HUES6 (cell line): ENCODE measurements around the gene COX5A.
A peak's percentile ranks its signal among the peaks of the same experiment; 100 is the strongest.
"Not testable (repeated sequence)": the region's sequence is repeated elsewhere in the genome, so short reads cannot be mapped to it uniquely, and the experiment has no call there.

Experiments used
- H3K27ac ChIP-seq: 2 replicates; pipeline ENCODE4 v1.7.0; 2013; ENCODE audit warnings: low read depth, mild to moderate bottlenecking, low read length, inconsistent platforms
- H3K27me3 ChIP-seq: 2 replicates; pipeline ENCODE4 v1.6.1; 2013; ENCODE audit warnings: low read length; ENCODE audit not compliant: control insufficient read depth, insufficient read depth
- H3K36me3 ChIP-seq: 2 replicates; pipeline ENCODE4 v1.6.1; 2013; ENCODE audit warnings: low read length; ENCODE audit not compliant: control insufficient read depth, insufficient read depth
- H3K4me1 ChIP-seq: 2 replicates; pipeline ENCODE4 v1.6.1; 2013; ENCODE audit warnings: low read length; ENCODE audit not compliant: control insufficient read depth, insufficient read depth
- H3K4me3 ChIP-seq: 2 replicates; pipeline ENCODE4 v1.5.1; 2013; ENCODE audit warnings: low read depth, low read length
- H3K9ac ChIP-seq: one replicate; pipeline ENCODE4 v1.6.1; 2013; ENCODE audit warnings: mild to moderate bottlenecking, low read length
- H3K9me3 ChIP-seq: 2 replicates; pipeline ENCODE4 v1.6.1; 2013; ENCODE audit warnings: low read depth, low read length; ENCODE audit not compliant: control insufficient read depth, insufficient read depth

Gene COX5A

GRCh38 chr15:74888716-74889115 is 49.2 kb downstream of the COX5A start:
- Histone ChIP-seq H3K9ac (no peak overlapping the region), H3K4me3 (peak overlapping the region; percentile 79; the same call in 1 of the 2 replicates), H3K9me3 (no peaks in the 10 kb centered on the region), H3K27me3 (no peaks in the 10 kb centered on the region), H3K36me3 (peaks cover 23% of the 10 kb centered on the region), H3K4me1 (peaks cover 5% of the 10 kb centered on the region; the same call in 1 of the 2 replicates), H3K27ac (no peak overlapping the region)

- not testable (repeated sequence) for H3K4me1 ChIP-seq, H3K27me3 ChIP-seq, H3K27ac ChIP-seq, H3K9me3 ChIP-seq, H3K4me3 ChIP-seq, H3K9ac ChIP-seq
- peaks cover 13% of the 10 kb centered on the region for H3K36me3 ChIP-seq
These were observed 50.2 kb downstream of the COX5A start for GRCh38 chr15:74887537-74888193.

- peaks cover 5% of the 10 kb centered on the region; the same call in 1 of the 2 replicates for H3K4me1 ChIP-seq
- no peaks in the 10 kb centered on the region for H3K27me3 ChIP-seq
- H3K9me3 ChIP-seq, result peaks cover 8% of the 10 kb centered on the region; the same call in 1 of the 2 replicates
- no peak overlapping the region for H3K9ac ChIP-seq
- no peaks in the 10 kb centered on the region for H3K36me3 ChIP-seq
- no peak overlapping the region for H3K4me3 ChIP-seq
- no peak overlapping the region for H3K27ac ChIP-seq
These were observed 52.4 kb downstream of the COX5A start for GRCh38 chr15:74885461-74885860.

- Histone ChIP-seq H3K27ac (no peak overlapping the region), H3K4me1 (peaks cover 5% of the 10 kb centered on the region; the same call in 1 of the 2 replicates), H3K27me3 (no peaks in the 10 kb centered on the region), H3K9ac (no peak overlapping the region), H3K4me3 (no peak overlapping the region), H3K36me3 (no peaks in the 10 kb centered on the region), H3K9me3 (peaks cover 8% of the 10 kb centered on the region; the same call in 1 of the 2 replicates)
These were observed 53.2 kb downstream of the COX5A start for GRCh38 chr15:74884428-74885223.

- Histone ChIP-seq H3K27me3 (no peaks in the 10 kb centered on the region), H3K27ac (no peak overlapping the region), H3K4me1 (no peaks in the 10 kb centered on the region), H3K4me3 (no peak overlapping the region), H3K9me3 (peaks cover 8% of the 10 kb centered on the region; the same call in 1 of the 2 replicates), H3K9ac (no peak overlapping the region), H3K36me3 (no peaks in the 10 kb centered on the region)
These were observed 55.3 kb downstream of the COX5A start for GRCh38 chr15:74882528-74882927.

- no peaks in the 10 kb centered on the region for H3K36me3 ChIP-seq
- H3K27me3 ChIP-seq, result no peaks in the 10 kb centered on the region
- no peak overlapping the region for H3K4me3 ChIP-seq
- H3K27ac ChIP-seq, result no peak overlapping the region
- no peak overlapping the region for H3K9ac ChIP-seq
- H3K9me3 ChIP-seq, result peaks cover 8% of the 10 kb centered on the region; the same call in 1 of the 2 replicates
- peaks cover 3% of the 10 kb centered on the region; the same call in 1 of the 2 replicates for H3K4me1 ChIP-seq
These were observed 59.6 kb downstream of the COX5A start for GRCh38 chr15:74878273-74878672.

- peak overlapping the region; percentile 90 for H3K4me3 ChIP-seq
- H3K9me3 ChIP-seq, result no peaks in the 10 kb centered on the region
- H3K27me3 ChIP-seq, result no peaks in the 10 kb centered on the region
- H3K36me3 ChIP-seq, result no peaks in the 10 kb centered on the region
- H3K9ac ChIP-seq, result peak overlapping the region; percentile 9
- H3K4me1 ChIP-seq, result peaks cover 21% of the 10 kb centered on the region; the same call in 1 of the 2 replicates
- H3K27ac ChIP-seq, result no peak overlapping the region
These were observed 64.0 kb downstream of the COX5A start for GRCh38 chr15:74873756-74874424.

- H3K4me3 ChIP-seq, result peak within 1 kb of the TSS; percentile 90
- H3K36me3 ChIP-seq, result peaks cover 4% of the 10 kb centered on the region
- no peaks in the 10 kb centered on the region for H3K27me3 ChIP-seq
- peak within 1 kb of the TSS; percentile 86 for H3K27ac ChIP-seq
- H3K9me3 ChIP-seq, result peaks cover under 1% of the 10 kb centered on the region; the same call in 1 of the 2 replicates
- H3K4me1 ChIP-seq, result peaks cover 21% of the 10 kb centered on the region; the same call in 1 of the 2 replicates
- peak within 1 kb of the TSS; percentile 94 for H3K9ac ChIP-seq
These were observed 64.7 kb downstream of the COX5A start, which contains the start of gene SCAMP2 for GRCh38 chr15:74873036-74873755. TSS of gene SCAMP2 (minus strand) at chr15:74873365. CDS start at chr15:74873255, 110 bp downstream.

GRCh38 chr15:74872702-74873035 is 65.2 kb downstream of the COX5A start:
- peaks cover 9% of the 10 kb centered on the region for H3K36me3 ChIP-seq
- H3K27me3 ChIP-seq, result no peaks in the 10 kb centered on the region
- H3K9me3 ChIP-seq, result peaks cover 6% of the 10 kb centered on the region; the same call in 1 of the 2 replicates
- H3K9ac ChIP-seq, result peak overlapping the region; percentile 94
- H3K4me1 ChIP-seq, result peaks cover 21% of the 10 kb centered on the region; the same call in 1 of the 2 replicates
- H3K27ac ChIP-seq, result 0 out of 2 replicates have a peak overlapping the region, but pooled peaks have one; percentile 86
- H3K4me3 ChIP-seq, result peak overlapping the region; percentile 90

- Histone ChIP-seq H3K27ac (no peak overlapping the region), H3K36me3 (peaks cover 17% of the 10 kb centered on the region), H3K4me3 (no peak overlapping the region), H3K4me1 (peaks cover 21% of the 10 kb centered on the region; the same call in 1 of the 2 replicates), H3K9me3 (peaks cover 7% of the 10 kb centered on the region; the same call in 1 of the 2 replicates), H3K27me3 (no peaks in the 10 kb centered on the region), H3K9ac (no peak overlapping the region)
These were observed 67.2 kb downstream of the COX5A start for GRCh38 chr15:74870436-74871215.
